22Rv1 (cell line): ENCODE measurements around the gene SH3BGRL2.

ENCODE experiments used
- CTCF ChIP-seq: fragments of 450-650 bp; IDR thresholded peaks from 2 replicates; pipeline ENCODE4 v1.5.1; 2017; ENCODE audit warnings: mild to moderate bottlenecking
- ZFX ChIP-seq: fragments of 450-650 bp; IDR thresholded peaks from 2 replicates; pipeline ENCODE4 v1.6.1; 2017; ENCODE audit warnings: antibody characterized with exemption, borderline replicate concordance

DNA sequence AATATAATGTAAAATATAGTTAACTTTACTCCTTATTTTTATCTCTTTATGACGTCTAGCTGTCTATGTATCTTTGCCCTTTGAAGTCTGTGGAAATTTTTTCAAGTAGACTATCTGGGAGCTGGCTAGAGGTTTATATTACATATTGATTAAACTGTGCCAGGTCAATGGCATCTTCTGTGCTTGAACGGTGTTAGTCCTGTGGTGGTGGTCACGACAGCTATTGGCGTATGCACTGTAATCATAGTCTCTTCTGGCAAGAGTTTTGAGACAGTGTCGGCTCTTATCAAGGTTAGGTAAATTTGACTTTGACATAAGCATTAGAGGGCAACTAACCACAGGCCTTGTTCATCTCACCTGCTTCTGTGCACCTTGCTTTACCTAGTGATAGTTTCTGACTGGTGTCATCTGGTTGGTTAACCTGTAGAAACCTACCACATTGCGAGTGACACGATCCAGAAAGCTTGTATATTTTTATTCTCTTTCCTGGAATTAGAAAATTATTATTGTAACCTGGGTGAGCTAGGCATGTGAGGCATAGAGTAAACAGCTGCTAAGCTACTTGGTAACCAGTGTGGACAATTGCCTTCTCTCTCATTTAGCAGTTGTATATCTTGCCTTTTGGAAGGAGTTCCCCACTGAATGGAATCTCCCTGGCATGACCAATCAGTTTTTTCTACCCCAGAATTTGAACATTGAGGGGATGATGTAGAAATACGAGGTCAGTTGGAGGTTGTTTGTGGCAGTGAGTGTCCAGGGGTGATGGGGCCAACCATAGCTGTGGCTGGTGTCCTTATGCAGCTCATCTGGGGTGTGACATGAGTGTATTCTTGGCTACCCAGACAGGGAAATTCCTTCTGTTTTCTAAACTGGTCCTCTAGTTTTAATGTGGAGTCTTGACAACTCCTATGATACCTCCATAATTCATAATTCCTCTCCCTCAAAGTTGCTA, 45.9 kb downstream of the SH3BGRL2 start:
- TF ChIP-seq CTCF: no peak
- TF ChIP-seq ZFX: no peak
